Activated CD8-positive, alpha-beta T cell treated with anti-CD3 and anti-CD28 coated beads for 36 hours (primary cell): ENCODE data around the gene ZNF397. TPM values are rescaled to one million over a fixed set of nuclear protein-coding genes. Genes with fewer than 3 reads are reported as not detected.

Experiments
- ATAC-seq: fragments of 200-7000 bp; cut with Tn5 transposase; one replicate; pipeline ENCODE4 v1.10.0; 2021; ENCODE audit warnings: mild to moderate bottlenecking, moderate library complexity
- CTCF ChIA-PET: fragments of 350-600 bp; sonication (Branson Sonifier 250); formaldehyde crosslinking; loops from one replicate; lab custom pipeline; 2021; ENCODE audit warnings: antibody characterized with exemption; lab: Charles Lee
- POLR2A ChIA-PET: fragments of 350-600 bp; sonication (Branson Sonifier 250); formaldehyde crosslinking; loops from one replicate; lab custom pipeline; 2021; ENCODE audit warnings: antibody characterized with exemption; lab: Charles Lee
- DNase-seq: peaks from one replicate; pipeline ENCODE4 v3.0.0-alpha.2; 2020
- H3K27ac Mint-ChIP-seq: one replicate; pipeline ENCODE4 v1.8.0; 2021; ENCODE audit warnings: mild to moderate bottlenecking, mixed read lengths
- H3K27me3 Mint-ChIP-seq: one replicate; pipeline ENCODE4 v1.8.0; 2021; ENCODE audit warnings: mixed read lengths
- H3K36me3 Mint-ChIP-seq: one replicate; pipeline ENCODE4 v1.8.0; 2021; ENCODE audit warnings: low read depth, mixed read lengths
- H3K4me1 Mint-ChIP-seq: one replicate; pipeline ENCODE4 v1.8.0; 2021; ENCODE audit warnings: low read depth, mixed read lengths
- H3K4me3 Mint-ChIP-seq: one replicate; pipeline ENCODE4 v1.8.0; 2021; ENCODE audit warnings: mild to moderate bottlenecking, moderate library complexity, mixed read lengths
- H3K9me3 Mint-ChIP-seq: one replicate; pipeline ENCODE4 v1.8.0; 2021; ENCODE audit warnings: mixed read lengths
- CTCF ChIP-seq: fragments of 200-600 bp; IDR thresholded peaks from one replicate; pipeline ENCODE4 v1.8.0; 2022; ENCODE audit warnings: antibody characterized with exemption, mild to moderate bottlenecking
- intact Hi-C: fragments of 100-400 bp; cut with micrococcal nuclease; formaldehyde crosslinking; loops from one replicate; pipeline ENCODE4 v1.10.0; 2022
- total RNA-seq, 2 experiments: library from RNA; stranded (reverse); gene quantifications; one replicate each; pipeline ENCODE4 v1.2.3, GENCODE V29; 2021

Gene ZNF397
- total RNA-seq, 2 experiments from 2014 or later = 17.9 to 18.9 TPM

GRCh38 chr18:35267161-35267651 lies 26.4 kb downstream of the ZNF397 start:
- peak; percentile 72 for DNase-seq
- Mint-ChIP-seq H3K4me3 (peak overlapping the region; percentile 79), H3K27ac (peak overlapping the region; percentile 94), H3K4me1 (peaks cover 25% of the 10 kb centered on the region), H3K27me3 (no peaks in the 10 kb centered on the region), H3K36me3 (peaks cover 41% of the 10 kb centered on the region), H3K9me3 (peaks cover 15% of the 10 kb centered on the region)
- intact Hi-C loops = loop anchor here (2.0 kb wide), 1 partner anchor 24 kb away; the partner anchor contains the start of gene ZSCAN30
- POLR2A ChIA-PET = interaction anchor here (0.6 to 3.5 kb wide), 4 partner anchors 22 to 84 kb away, joined by 3 to 11 read pairs (median 5); partner anchors contain the start of genes ZNF24 and ZSCAN30
- peak; percentile 85 for ATAC-seq
- TF ChIP-seq CTCF = no peak
- CTCF ChIA-PET = interaction anchor here (1.3 to 2.9 kb wide), 2 partner anchors 14 to 22 kb away, joined by 3 to 10 read pairs; partner anchors contain the start of gene ZSCAN30

GRCh38 chr18:35267809-35268208 lies 27.0 kb downstream of the ZNF397 start:
- Mint-ChIP-seq H3K27ac (peak overlapping the region; percentile 70), H3K4me3 (peak overlapping the region; percentile 79), H3K36me3 (peaks cover 36% of the 10 kb centered on the region), H3K4me1 (peaks cover 25% of the 10 kb centered on the region), H3K27me3 (no peaks in the 10 kb centered on the region), H3K9me3 (peaks cover 15% of the 10 kb centered on the region)
- ATAC-seq = peak; percentile 8
- no peak for TF ChIP-seq CTCF
- peak; percentile 19 for DNase-seq
- intact Hi-C loops = loop anchor here (2.0 kb wide), 1 partner anchor 23 kb away; the partner anchor contains the start of gene ZSCAN30
- POLR2A ChIA-PET = interaction anchor here (1.1 to 3.5 kb wide), 3 partner anchors 22 to 230 kb away, joined by 3 to 11 read pairs (median 7); partner anchors contain the start of genes INO80C, ZNF24 and ZSCAN30
- CTCF ChIA-PET = interaction anchor here (1.2 to 2.9 kb wide), 2 partner anchors 21 to 88 kb away, joined by 3 to 10 read pairs; partner anchors contain the start of gene ZSCAN30

- intact Hi-C loops = no loop called here
- no peaks in the 10 kb centered on the region for H3K27me3 Mint-ChIP-seq
- no peak overlapping the region for H3K4me3 Mint-ChIP-seq
- peaks cover 25% of the 10 kb centered on the region for H3K4me1 Mint-ChIP-seq
- no peak for TF ChIP-seq CTCF
- H3K27ac Mint-ChIP-seq = no peak overlapping the region
- DNase-seq (no peak), ATAC-seq (no peak)
- peaks cover 33% of the 10 kb centered on the region for H3K36me3 Mint-ChIP-seq
- ChIA-PET CTCF (interaction anchor here (0.7 to 1.2 kb wide), 2 partner anchors 10 to 87 kb away, joined by 3 read pairs; no protein-coding TSS in a partner anchor), POLR2A (interaction anchor here (1.1 to 3.5 kb wide), 2 partner anchors 21 to 229 kb away, joined by 3 to 11 read pairs; partner anchors contain the start of genes INO80C and ZSCAN30)
- H3K9me3 Mint-ChIP-seq = peaks cover 19% of the 10 kb centered on the region
Observed at GRCh38 chr18:35268821-35269220, 28.0 kb downstream of the ZNF397 start.

GRCh38 chr18:35271656-35272055 lies 30.8 kb downstream of the ZNF397 start:
- Mint-ChIP-seq H3K27ac (no peak overlapping the region), H3K4me1 (peaks cover 17% of the 10 kb centered on the region), H3K36me3 (peaks cover 26% of the 10 kb centered on the region), H3K4me3 (no peak overlapping the region), H3K27me3 (no peaks in the 10 kb centered on the region), H3K9me3 (peaks cover 16% of the 10 kb centered on the region)
- ATAC-seq (no peak), DNase-seq (no peak)
- POLR2A ChIA-PET = no interaction called here
- CTCF ChIA-PET = no interaction called here
- intact Hi-C loops = no loop called here
- TF ChIP-seq CTCF = no peak

GRCh38 chr18:35276267-35276666 lies 35.4 kb downstream of the ZNF397 start:
- Mint-ChIP-seq H3K27ac (no peak overlapping the region), H3K36me3 (peaks cover 15% of the 10 kb centered on the region)

More at GRCh38 chr18:35276267-35276666, 35.4 kb downstream of the ZNF397 start:
- no peak for DNase-seq
- intact Hi-C loops = no loop called here
- H3K4me3 Mint-ChIP-seq = no peak overlapping the region
- no peaks in the 10 kb centered on the region for H3K27me3 Mint-ChIP-seq
- ChIA-PET POLR2A (no interaction called here), CTCF (no interaction called here)
- no peak for TF ChIP-seq CTCF
- ATAC-seq = no peak
- H3K4me1 Mint-ChIP-seq = peaks cover 15% of the 10 kb centered on the region
- H3K9me3 Mint-ChIP-seq = peaks cover 6% of the 10 kb centered on the region
